B cell (primary cell): ENCODE results near the gene TDRD15.

Experiments
- EZH2 ChIP-seq: IDR thresholded peaks from 2 replicates; pipeline ENCODE4 v1.6.1; 2012; ENCODE audit warnings: borderline replicate concordance, low read depth, mild to moderate bottlenecking, moderate library complexity, low read length; ENCODE audit not compliant: insufficient read depth, poor library complexity, severe bottlenecking
- TF ChIP-seq, protein P1 (sequence below): fragments of 200-600 bp; IDR thresholded peaks from one replicate; pipeline ENCODE4 v1.8.0; 2022; ENCODE audit warnings: antibody characterized with exemption, mild to moderate bottlenecking

- TF ChIP-seq, protein P1, sequence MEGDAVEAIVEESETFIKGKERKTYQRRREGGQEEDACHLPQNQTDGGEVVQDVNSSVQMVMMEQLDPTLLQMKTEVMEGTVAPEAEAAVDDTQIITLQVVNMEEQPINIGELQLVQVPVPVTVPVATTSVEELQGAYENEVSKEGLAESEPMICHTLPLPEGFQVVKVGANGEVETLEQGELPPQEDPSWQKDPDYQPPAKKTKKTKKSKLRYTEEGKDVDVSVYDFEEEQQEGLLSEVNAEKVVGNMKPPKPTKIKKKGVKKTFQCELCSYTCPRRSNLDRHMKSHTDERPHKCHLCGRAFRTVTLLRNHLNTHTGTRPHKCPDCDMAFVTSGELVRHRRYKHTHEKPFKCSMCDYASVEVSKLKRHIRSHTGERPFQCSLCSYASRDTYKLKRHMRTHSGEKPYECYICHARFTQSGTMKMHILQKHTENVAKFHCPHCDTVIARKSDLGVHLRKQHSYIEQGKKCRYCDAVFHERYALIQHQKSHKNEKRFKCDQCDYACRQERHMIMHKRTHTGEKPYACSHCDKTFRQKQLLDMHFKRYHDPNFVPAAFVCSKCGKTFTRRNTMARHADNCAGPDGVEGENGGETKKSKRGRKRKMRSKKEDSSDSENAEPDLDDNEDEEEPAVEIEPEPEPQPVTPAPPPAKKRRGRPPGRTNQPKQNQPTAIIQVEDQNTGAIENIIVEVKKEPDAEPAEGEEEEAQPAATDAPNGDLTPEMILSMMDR, result no peak
- no peak for TF ChIP-seq EZH2
Observed at GRCh38 chr2:21162615-21162878, 38.8 kb downstream of the TDRD15 start.
